NCI-H524 treated with DMSO at 0.1 percent for 48 hours (cell line): ENCODE data around the gene ETFB.

ENCODE experiments used
- DNase-seq: peaks from one replicate; lab custom pipeline; 2025; lab: John Stamatoyannopoulos, UW

The ETFB gene

DNA sequence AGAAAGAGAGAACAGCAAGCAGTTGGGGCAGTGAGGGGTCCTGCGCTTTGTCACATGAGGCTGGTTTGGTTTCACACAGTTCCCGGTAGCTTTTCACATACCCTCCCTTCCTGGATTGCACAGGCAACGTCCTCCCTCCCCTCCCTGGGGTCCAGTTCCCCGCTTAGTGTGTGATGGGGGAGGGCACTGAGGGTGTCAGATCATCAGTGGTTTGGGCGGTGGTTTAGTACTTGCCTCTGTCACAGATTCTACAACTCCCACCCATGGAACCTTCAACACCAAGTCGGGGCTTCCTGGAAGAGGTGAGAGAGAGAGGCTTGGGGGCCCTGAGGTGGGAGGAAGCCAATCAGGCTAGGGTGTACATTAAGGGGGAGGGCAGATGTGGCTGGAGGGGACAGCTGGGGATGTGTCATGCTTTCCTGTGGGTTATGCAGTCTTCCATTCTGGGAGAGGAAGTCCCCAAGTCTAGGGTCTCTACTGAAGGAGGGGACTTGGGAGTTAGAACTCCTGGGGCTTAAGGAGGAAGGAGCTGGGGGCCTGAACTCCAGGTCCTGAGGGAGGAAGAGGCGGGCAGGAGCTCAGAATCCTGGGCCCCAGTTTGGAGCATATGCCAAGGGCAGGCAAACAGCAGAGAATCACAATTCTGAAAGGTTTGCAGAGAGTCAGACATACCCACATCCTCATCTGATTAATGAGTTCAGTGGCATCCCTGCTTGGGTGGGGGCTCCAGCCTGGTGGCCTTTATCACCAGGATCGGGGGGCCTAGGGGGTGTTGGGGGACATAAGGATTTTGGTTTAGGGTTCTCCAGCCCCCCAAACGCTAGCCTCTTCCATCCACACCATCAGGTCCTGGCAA, 6.7 kb upstream of the ETFB start, which contains the start of gene NKG7:
Gene NKG7, minus strand, starts transcription at position 6 of the 856 bp plus-strand sequence. CDS start 119 bp downstream, outside the sequence.
- DNase-seq, result no peak

DNA sequence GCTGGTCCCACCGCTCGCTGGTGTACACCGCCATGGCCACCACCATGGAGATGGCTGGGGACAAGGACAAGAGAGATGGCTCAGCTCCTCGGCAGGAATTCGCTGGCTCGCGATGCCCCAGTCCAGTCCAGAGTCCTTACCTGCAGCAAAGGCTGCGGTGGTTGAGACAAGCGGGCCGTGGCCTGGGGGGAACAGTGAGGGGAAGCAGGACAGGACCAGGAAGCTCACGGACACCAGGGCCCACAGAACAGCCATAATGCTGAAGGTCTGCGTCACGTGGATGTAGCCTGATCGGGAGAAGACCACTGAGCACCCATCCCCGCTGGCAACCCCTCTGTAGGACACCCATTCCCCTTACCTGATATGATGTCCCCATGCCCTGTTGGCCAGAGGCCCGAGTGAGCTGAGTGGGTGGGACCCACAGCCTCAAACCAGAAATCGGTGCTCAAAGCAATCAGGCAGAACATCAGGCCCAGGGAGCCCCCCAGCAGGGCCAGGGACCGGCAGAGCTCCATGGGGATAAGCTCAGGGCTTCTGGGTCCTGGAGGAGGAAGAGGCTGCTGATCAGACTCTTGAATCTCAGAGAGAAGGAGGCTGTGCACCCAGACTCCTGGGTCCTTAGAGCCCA, 5.9 kb upstream of the ETFB start:
- no peak for DNase-seq

DNA sequence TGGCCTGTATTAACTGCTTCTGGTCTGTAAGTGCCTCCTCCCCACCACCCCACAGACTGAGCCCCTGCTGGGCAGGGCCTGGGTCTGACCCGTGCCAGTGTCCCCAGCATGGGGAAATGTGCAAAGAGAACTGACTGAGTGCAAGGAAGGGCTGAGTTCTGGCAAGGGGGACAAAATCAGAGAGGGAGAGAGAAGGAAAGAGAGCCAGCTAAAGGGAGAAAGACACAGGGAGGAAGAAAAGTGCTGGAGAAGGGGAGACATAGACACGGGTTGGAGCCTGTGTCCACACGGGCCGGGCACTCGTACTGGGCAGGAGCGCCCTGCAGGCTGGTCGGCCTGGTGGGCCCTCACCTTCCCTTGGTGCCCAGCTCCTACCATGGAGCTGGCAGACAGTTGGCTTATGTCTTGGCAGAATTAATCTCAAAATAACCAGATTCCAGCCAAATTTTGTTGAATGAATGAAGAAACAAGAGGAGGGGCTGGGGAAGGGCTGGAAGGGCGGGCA, 5.0 kb upstream of the ETFB start:
- no peak for DNase-seq

DNA sequence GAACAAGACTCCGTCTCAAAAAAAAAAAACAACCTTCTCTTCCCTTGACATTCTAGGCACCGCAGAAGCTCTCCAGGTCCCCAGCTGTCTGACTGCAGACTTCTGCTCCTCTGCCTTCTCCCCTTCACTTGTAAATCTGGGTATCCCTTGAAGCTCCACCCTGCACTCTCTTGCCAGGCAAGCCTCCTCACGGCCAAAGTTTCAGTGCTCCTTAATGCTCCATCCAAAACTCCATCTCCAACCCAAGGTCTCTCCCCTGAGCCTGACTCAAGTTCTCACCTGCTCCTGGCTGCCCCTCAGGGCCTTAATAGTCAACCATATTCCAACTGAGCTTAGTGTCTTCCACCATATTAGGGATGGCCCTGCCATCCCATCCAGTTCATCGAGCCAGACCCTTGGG, 4.0 kb upstream of the ETFB start:
- DNase-seq, result no peak

DNA sequence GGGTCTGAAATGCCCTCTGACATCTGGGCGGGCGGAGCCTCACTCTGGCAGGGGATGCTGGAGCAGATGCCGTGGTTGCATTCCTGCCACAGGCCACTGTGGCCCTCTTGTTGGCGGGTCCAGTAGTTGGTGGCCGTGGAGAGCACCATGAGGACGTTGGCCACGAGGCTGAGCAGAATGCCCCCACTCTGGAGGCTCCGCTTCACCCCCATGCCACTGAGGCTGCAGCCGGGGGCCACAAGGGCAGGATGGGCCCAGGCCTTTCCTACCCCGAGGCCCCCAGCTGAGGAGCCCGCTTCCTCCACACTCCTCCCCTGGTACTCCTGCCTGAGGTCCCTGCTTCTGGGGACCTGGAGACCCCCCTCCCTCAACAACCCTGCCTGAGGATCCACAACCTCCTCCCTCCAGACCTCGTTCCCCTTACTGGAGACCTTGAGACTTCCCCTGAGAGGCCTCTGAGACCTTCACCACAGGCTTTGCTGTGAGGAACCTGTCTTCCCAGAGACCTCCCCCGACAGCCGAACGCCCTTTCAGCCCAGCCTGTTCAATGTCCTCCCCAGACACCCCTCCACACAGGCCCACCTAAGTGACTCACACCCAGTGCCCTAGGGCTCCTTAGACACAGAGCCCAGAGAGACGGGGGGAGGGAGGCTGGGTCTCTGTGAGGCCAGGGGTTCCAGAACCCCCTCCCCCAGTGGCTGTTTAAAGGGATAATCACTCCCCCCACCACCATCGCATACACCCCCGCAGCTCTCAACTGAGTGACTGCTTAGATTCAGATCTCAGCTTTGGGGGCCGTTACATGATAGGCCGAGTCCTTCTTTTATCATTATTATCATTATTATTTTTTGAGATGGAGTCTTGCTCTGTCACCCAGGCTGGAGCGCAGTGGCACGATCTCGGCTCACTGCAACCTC, 2.4 kb upstream of the ETFB start, which contains the start of gene CLDND2:
Gene CLDND2, minus strand, starts transcription at position 638 of the 917 bp plus-strand sequence. Its CDS starts 426 bp downstream, at position 212.
- no peak for DNase-seq

DNA sequence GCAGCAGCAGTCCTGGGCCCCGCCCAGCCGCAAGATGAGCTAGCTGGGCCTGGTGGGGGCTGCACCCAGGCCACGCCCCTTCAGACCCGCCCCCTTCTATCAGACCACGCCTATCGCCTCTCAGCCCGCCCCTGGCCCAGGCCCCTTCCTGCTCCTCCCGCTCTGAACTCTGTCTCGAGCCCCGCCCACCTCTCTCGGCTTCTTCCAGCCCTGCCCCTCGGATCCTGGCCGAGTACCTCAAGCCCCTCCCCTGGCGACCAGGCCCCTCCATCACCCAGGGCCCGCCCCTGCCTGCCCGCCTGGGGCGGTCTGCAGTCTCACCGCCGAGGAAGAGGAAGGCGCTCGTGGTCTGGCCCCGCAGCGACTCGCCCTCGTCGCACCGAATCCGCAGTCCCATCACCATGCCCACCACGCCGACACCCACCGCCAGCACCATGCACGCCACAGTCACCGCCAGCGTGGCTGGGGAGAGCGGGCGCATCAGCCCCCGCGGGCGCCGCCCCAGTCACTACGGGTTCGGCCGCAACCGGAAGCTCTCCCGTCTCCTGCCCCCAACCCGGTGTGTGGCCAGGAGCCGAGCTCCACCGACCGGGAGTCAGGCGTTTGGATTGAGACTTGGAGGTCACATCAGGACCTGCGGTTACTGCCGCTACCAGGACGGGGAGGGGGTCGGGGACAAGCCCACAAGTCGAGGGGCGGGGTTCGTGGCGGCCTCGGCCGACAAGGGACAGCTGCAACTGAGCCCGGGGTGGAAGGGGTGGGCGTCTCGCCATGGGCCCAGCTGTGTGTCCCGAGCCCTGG, 1.6 kb upstream of the ETFB start:
- DNase-seq, result no peak

DNA sequence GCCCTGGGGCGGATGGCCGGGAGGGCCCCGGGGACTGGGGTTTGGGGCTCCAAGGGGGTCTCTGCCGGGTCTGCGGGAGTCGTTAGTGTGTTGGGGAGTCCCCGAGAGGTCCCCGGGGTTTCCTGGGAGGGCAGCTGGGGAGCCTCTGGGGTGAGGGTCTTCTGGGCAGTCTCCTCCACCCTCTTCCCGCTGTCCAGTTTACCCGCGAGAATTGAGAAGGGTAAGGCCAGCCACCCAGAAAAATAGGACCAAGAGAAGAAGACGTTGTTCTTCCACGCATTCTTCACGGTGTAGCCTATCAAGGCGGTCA, 1.0 kb upstream of the ETFB start:
- no peak for DNase-seq

DNA sequence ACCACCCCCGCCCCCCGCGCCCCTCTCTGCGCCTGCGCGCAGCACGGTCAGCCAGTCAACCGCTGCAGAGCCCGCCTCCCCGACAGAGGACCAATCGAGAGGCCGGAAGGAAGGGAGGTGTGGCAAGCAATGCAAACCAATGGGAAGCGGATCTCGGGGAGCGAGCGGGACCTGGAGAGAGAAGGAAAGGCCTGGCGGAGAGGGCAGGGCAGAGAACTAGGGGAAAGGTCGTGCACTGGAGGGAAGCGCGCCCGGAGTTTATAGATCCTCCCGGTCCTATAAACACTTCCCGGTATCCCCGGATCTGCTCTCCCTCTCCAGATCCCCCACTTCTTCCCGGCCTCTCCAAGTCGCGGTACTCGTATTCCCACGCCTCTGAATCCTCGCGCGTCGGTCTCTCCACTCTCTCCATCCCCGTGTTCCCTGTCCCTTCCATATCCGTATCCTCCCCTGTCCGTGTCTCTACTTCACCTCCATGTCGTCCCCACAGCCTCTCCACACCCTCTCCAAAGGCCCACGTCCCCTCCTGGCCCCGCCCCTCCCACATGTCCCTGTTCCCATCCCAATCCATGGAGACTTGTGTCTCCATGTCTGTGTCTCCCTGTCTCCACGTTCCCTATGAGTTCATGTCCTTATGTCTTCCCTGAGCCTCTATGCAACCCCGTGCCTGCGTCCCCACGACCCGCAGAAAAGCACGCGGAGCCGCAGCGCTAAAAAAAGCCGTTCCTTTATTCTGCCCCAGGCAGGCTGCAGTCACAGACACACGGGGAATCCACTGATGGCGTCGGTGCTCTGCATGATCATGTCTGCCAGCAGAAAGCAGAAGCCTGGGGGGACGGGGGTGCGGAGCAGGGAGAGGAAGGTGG, 434 bp upstream of the ETFB start:
- no peak for DNase-seq

DNA sequence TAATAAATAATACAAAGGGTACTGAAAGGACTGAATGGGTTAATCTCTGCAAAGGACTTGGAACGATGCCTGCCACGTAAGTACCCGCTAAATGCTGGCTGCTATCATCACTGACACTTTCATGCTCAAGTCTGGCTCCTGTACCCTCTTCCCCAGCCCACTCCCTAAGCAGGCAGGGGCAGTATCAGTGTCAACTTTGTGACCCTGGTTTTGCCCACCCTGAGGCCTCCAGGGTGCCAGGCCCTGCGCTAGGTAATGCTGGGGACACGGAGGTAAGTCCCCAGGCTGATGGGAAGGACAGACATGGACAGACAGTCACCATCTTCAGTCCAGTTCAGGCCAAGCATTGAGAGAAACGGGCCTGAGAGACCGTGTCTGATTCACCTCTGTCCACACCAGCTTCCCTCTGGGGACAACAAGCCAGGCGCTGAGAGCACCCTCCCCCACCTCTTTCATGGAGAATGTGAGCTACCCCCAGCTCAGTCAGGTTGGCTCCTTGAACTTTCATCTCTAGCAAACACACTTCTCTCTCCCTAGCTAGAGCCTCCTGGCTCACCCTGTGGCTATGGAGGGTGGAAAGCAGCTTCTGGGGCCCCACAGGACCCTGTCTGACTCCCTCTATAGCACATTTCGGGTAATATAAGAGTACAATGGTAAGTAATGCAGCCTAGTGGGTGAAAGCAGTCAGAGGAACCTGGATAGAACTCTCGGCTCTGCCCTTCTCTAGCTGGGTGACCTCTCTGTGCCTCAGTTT, 800 bp downstream of the ETFB start:
- no peak for DNase-seq

DNA sequence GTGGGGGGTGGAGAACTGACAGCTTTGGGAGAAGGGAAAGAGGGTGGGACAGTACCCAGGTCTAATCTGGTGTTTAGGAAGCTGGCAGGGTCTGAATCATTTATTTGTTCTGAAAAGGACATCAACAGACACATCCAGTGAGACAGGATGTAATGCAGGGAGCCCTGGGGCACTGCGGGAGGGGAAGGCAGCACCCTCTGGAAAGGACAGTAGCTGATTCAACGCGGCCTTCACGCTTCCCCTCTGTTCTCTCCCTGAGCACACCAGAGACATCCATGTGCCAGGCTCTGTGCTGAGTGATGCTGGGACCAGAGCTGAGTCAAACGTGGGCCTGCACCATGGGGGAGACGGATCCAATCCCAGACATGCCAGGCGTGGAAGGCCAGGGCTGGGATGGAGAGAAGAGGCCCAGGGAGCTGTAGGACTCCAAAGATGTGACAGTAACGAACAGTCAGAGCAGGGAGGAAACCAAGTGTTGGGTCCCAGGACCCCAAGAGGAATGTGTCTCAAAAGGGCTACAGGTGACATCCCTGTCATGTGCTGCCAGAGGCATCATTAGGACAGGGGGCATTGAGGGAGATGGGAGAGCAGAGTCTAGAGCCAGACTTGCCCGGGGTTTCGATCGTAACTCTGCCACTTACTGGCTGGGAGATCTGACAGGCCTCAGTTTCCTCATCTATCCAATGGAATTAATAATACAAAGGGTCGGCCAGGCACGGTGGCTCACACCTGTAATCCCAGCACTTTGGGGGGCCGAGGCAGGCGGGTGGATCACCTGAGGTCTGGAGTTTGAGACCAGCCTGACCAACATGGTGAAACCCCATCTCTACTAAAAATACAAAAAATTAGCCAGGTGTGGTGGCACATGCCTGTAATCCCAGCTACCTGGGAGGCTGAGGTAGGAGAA, 1.7 kb downstream of the ETFB start:
- no peak for DNase-seq

DNA sequence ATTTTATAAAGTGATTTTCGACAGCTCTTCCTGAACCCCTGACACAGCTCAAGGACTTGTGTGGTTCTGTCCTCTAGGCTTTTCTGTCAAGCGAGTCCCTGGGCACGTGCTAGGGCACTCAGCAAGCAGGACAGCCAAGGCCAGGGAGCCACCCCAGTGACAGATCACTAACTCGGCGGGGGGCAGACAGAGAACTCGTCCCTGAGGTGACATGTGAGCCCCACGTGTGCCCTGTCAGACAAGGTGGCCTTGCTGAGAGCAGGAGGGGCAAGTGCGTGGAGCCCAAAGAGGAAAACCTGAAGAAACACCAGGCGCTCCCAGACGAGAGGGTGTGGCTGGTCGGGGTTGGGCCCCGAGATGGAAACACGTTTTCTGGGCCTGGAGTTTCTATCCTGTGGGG, 4.9 kb downstream of the ETFB start:
- DNase-seq, result no peak

DNA sequence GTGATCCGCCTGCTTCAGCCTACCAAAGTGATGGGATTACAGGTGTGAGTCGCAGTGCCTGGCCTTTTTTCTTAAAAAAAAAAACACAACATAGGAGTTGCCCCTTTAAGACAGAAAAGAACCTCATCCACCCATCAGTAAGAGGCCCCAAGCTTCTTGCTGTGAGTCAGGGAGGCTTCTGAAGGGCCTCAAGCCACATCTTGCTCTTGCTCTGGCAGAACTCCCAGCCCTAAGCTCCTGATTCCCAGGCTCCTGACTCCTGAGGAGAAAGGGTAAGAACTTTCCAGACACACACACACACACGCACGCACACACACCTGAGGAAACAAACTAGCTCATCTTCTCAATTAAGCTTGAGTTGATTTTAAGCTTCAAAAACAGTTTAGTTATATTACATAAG, 6.9 kb downstream of the ETFB start:
- no peak for DNase-seq

DNA sequence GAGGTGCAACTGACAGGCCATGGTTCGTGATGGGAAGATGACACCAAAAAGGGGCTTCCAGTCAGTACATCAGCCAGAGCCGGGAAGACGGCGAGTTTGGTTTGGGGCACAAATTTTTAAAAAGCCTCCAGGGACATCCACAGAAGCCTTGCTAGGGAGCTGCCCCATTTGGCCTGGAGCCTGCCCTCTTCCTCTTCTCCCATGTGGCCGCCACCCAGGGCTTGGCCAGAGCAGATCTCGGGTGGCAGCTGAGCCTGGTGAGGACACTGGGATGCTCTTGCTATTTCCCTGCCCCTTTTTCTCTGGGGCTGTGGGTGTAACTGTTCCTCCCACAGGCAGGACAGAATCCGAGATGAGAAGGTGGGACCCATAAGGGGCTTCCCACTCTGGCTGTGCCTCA, 8.2 kb downstream of the ETFB start:
- no peak for DNase-seq

DNA sequence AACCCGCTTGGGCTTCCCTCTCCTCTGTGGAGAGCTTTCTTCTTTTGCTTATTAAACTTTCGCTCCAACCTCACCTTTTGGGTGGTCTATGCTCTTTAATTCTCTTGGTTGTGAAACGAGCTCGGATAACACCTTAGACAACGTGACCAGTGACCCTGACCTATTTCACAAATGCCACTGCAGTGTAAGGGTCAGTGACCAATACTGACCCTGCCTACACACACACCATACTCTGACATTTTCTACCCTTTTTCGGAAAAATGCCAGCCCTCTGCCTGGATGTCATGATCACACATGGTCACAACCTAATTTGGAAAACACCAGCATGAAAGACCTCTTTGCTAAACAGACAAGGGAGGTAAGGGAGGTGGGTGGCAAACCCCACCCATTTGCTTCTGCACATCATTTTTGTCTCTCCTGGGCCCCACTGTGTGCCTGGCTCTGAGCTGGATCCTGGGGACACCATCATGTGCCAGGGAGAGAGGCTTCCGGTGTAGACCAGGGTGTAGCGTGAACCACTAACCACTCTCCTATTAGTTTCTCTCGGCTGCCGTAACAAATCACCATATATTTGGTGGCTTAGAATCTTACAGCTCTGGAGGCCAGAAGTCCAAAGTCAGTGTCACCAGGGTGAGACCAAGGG, 9.9 kb downstream of the ETFB start:
- no peak for DNase-seq

DNA sequence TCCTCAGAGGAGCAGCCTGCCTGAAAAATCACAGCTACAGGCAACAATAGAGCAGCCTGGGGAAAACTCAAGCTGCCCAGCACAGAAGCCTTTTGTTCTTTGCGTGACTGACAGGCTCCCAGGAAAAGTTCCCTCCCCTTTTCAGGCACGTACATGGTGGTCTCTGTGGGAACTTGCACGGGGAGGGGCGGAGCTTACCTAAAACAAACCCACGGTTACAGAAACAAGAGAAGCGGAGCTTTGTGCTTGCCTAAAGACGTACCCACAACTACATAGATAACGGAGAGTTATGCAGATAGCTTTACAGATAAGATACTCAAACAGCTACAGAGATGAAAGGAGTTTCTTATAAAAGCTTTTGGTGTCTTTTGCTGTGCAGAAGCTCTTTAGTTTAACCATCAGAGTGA, 11.4 kb downstream of the ETFB start:
- no peak for DNase-seq

DNA sequence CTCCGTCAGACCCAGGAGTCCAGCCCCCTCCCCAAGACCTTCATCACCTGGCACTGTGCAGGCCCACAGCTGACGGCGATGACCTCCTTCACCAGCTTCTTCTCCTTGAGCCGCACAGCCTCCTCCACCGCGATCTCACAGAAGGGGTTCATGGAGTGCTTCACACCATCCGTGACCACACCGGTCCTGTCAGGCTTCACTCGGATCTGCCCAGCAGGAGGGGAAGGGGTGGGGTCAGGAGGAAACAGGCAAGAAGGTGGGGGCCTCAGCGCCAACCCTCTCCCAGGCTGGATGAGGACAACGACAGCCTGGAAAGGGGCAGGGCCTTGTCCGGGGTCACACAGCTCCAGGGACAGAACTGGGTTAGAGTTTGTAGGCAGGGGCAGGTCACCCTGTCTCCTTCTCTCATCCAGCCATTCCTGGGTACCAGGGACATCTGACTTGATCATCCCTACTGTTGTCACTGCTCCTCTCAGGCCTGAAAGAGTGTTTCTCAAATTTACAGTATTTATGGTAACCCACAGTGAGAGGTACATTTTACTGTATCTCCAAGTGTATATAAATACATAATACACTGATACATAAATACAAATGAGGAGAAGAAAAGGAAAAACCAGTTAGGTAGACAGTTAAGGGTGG, 12.0 kb downstream of the ETFB start:
- no peak for DNase-seq

DNA sequence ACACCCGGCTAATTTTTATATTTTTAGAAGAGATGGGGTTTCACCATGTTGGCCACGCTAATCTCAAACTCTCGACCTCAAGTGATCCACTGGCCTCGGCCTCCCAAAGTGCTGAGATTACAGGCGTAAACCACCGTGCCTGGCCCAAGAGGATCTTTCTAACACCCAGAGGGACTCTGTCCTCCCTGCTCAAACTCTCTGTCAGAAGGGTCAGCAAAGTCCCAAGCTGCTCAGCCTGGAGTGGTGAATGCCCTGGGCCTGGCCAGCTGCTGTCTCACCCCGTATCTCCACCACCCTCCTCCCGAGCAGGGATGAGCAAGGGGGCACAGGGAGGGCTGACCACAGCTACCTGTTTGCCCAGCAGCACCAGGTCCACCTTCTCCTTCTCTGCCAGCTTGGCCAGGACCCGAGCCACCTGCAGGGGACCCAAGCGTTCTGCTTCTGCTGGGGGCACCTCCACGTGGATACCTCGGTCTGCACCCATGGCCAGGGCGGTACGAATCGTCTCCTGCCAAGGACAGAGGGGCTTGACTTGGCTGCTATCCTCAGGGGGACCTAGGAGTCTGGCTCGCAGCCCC, 13.3 kb downstream of the ETFB start:
- DNase-seq, result no peak
